GM10248 (cell line): ENCODE results near the gene SYT2.

Experiments
- CTCF ChIA-PET: fragments of 300-600 bp; sonication (Branson Sonifier 250); formaldehyde crosslinking; extraction: SDS; loops from one replicate; lab custom pipeline; 2021; ENCODE audit warnings: antibody characterized with exemption; lab: Yijun Ruan, JAX
- POLR2A ChIA-PET: fragments of 350-650 bp; sonication (Branson Sonifier 250); formaldehyde crosslinking; extraction: SDS; loops from one replicate; lab custom pipeline; 2020; ENCODE audit warnings: antibody characterized with exemption; lab: Yijun Ruan, JAX
- DNase-seq: peaks from one replicate; pipeline ENCODE4 v3.0.0; 2012; ENCODE audit errors: extremely low spot score
- TF ChIP-seq, protein P1 (sequence below): IDR thresholded peaks from 2 replicates; pipeline ENCODE4 v1.5.1; 2012; ENCODE audit warnings: mild to moderate bottlenecking, low read depth; ENCODE audit errors: extremely low read depth, missing control alignments, control extremely low read depth

SYT2 gene

DNA sequence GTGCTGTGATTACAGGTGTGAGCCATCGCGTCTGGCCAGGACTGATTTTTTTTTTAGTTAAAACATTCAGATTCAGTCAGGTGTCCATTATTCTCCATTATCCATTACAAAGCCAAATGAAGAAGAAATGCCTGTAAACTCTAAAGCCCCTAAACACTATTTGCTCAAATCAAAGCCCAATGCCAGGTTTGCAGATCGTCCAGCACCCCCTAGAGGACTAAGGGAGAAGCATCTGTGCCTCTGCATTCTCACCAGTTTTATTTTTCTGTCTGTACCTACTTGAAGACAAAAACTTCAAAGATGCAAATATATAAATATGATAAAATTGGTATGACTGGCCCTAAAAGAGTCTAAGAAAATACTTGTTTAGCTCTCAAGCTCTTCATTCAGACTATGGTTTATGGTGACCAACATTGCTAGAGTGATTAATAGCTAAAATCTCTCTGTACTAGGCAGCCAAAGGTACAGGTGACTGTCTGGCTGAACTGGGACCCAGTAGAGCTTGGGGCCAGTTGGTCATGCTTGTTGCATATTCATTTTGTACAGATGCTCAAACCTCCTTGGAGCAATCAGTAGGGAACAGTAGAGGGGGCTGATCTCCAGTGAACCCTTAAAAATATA, 138.4 kb downstream of the SYT2 start:
- POLR2A ChIA-PET = no interaction called here
- peak; percentile 50 for DNase-seq
- CTCF ChIA-PET = interaction anchor here (0.6 to 5.8 kb wide), 33 partner anchors 8 to 1999 kb away, joined by 3 to 40 read pairs (median 3); no protein-coding TSS in a partner anchor
- TF ChIP-seq, protein P1, sequence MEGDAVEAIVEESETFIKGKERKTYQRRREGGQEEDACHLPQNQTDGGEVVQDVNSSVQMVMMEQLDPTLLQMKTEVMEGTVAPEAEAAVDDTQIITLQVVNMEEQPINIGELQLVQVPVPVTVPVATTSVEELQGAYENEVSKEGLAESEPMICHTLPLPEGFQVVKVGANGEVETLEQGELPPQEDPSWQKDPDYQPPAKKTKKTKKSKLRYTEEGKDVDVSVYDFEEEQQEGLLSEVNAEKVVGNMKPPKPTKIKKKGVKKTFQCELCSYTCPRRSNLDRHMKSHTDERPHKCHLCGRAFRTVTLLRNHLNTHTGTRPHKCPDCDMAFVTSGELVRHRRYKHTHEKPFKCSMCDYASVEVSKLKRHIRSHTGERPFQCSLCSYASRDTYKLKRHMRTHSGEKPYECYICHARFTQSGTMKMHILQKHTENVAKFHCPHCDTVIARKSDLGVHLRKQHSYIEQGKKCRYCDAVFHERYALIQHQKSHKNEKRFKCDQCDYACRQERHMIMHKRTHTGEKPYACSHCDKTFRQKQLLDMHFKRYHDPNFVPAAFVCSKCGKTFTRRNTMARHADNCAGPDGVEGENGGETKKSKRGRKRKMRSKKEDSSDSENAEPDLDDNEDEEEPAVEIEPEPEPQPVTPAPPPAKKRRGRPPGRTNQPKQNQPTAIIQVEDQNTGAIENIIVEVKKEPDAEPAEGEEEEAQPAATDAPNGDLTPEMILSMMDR = peak; percentile 78

DNA sequence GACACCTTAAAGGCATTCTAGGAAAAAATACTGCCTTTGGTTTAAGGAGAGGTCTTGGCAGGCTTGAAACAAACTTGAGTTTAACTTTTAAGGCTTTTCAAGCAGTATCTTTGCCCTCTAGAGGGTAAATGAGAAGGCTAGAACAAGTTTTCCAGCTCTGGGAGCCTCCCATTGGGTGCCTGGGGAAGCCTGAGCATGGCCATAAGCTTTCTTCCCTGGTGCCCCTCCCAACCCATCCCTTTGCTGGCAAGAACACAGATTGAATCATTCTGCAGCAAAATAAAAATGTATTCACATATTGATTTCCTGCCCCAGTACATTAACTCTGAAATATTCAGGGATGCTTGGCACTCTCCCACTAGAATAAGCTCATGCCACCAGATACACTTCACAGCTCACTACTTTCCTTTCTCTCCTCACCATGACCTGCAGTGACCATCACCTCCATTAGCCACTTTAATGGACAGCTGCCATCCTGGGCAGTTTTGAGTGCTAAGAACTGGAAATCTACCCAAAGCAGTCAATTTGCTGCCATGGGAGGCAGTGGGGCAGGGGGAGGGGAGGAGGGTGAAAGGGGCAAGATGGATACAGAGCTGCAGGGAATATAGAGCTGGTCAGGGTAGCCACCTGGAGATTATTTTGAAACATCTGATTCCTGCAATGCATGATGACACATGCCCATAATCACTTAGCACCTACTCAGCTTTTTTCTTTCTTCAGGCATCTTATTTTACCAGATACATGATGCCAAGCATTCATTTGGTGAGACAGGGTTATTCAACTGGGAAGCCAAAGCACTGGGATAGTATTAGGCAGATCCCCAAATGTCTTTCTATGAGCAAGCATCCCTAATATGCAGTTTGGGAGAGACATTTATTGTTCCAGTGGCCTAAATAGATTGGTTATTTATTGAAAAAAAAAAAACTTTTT, 140.6 kb downstream of the SYT2 start:
- POLR2A ChIA-PET = interaction anchor here (0.5 to 0.6 kb wide), 2 partner anchors 158 to 443 kb away, joined by 3 to 5 read pairs; no protein-coding TSS in a partner anchor
- DNase-seq = no peak
- TF ChIP-seq, protein P1 = no peak
- CTCF ChIA-PET = interaction anchor here (0.9 to 3.2 kb wide), 5 partner anchors 9 to 225 kb away, joined by 3 to 9 read pairs (median 4); no protein-coding TSS in a partner anchor

DNA sequence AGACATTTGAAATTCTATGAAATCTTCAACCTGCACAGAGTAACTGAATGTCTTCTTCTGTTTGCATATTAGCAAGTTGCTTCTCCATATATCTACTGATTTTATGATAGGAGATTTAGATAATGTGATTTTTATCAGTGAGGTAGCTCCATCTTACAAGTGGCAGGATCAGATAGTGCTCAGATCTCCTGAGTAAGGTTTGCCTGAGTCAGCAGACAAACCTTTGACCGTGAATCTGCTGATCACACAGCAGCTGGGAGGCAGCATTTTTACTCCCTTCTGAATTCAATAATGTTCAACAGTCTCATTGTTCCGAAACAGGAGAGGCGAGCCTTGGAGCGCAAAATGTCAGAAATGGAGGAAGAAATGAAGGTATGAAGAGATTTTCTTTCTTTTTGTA, 141.4 kb downstream of the SYT2 start:
- TF ChIP-seq, protein P1 = no peak
- ChIA-PET POLR2A (no interaction called here), CTCF (interaction anchor here (0.9 kb wide), 1 partner anchor 31 kb away, joined by 3 read pairs; no protein-coding TSS in a partner anchor)
- DNase-seq = no peak

DNA sequence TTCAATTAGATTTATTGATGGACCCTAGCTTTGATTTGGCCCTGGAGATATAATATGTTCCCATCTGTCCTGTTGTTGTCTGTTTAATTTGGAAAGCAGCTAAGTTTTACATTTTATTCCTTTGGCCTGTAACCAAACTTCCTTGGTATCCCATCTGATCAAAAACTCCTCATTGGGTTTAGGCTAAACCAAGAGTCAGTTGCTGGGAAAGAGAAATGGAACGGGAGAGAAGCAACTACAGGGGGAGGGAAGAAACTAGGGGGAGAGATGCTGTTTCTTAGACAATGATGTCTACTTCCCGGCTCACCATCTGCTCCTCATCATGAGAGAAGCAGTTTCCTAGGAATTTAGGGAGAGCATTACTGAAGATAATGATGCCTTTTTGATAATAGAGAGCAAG, 141.8 kb downstream of the SYT2 start:
- DNase-seq = no peak
- CTCF ChIA-PET = interaction anchor here (0.9 kb wide), 1 partner anchor 32 kb away, joined by 3 read pairs; no protein-coding TSS in a partner anchor
- TF ChIP-seq, protein P1 = no peak
- POLR2A ChIA-PET = no interaction called here

DNA sequence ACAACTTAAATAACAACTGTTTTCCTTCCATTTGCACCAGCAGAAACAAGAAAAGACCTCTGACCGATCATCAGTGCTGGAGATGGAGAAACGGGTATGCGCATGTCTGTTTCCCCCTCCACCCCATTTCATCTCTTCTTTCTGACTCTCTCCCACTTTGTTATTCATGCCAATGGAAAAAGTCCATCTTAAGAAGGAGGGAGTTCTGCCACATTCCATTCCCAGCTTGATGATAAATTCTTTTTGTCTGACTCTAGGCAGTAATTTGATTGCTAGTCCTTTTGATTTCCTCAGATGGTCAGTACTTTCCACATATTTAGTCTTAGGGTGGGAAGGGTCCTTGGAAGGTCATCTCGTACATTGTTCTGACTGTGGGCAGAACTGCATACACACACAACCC, 142.5 kb downstream of the SYT2 start:
- DNase-seq = no peak
- ChIA-PET POLR2A (no interaction called here), CTCF (no interaction called here)
- TF ChIP-seq, protein P1 = no peak

DNA sequence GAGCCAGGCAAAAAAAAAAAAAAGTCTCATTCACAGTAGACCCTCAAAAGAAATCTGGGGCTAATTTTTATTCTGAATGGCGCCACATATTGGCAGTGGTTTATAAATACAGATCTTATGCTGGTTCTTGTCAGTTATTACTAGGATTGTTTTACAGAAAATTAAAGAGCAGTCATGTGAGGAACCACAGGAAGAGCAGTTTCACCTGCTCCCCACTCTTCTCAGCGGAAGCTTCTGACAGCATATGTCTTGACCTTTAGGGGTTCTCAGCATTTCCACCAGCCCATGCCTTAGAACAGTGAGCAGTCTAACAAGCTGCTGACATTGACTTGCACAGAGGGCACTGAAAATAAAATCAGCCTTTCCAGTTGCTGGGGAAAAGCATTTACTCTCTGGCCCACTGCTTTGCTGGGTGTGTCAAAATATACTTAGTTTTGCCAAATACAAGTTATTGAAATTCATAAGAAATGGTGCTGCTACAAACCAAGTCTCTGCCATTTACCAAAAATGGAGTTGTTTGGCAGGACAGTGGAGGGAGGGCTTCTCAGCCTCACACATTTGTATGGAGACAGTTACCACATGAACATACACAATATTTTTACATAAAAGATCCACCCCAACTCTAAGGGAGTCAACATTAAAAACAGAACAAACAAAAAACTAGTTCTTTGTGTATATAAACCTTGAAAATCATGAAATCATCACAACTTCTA, 144.2 kb downstream of the SYT2 start:
- CTCF ChIA-PET = interaction anchor here (1.2 to 1.9 kb wide), 4 partner anchors 11 to 20 kb away, joined by 4 to 7 read pairs (median 6); no protein-coding TSS in a partner anchor
- DNase-seq = peak; percentile 46
- POLR2A ChIA-PET = no interaction called here
- TF ChIP-seq, protein P1 = peak; percentile 11
